Type B pancreatic cell (in vitro differentiated cells): ENCODE results near the gene IKBIP. TPM values are rescaled to one million over a fixed set of nuclear protein-coding genes. Genes with fewer than 3 reads are reported as not detected.

Experiments
- DNase-seq: peaks from one replicate; pipeline ENCODE4 v3.0.0; 2021; ENCODE audit warnings: mixed read lengths; ENCODE audit not compliant: unreplicated experiment; ENCODE audit errors: extremely low spot score
- H3K27ac Mint-ChIP-seq: 2 replicates; pipeline ENCODE4 v1.8.0; 2021; ENCODE audit warnings: mild to moderate bottlenecking, mixed read lengths
- H3K27me3 Mint-ChIP-seq: 2 replicates; pipeline ENCODE4 v1.8.0; 2021; ENCODE audit warnings: mixed read lengths
- H3K36me3 Mint-ChIP-seq: 2 replicates; pipeline ENCODE4 v1.8.0; 2021; ENCODE audit warnings: mixed read lengths
- H3K4me1 Mint-ChIP-seq: one replicate; pipeline ENCODE4 v1.8.0; 2021; ENCODE audit warnings: mixed read lengths; ENCODE audit not compliant: unreplicated experiment
- H3K4me3 Mint-ChIP-seq: 2 replicates; pipeline ENCODE4 v1.8.0; 2021; ENCODE audit warnings: mild to moderate bottlenecking, mixed read lengths
- H3K9me3 Mint-ChIP-seq: 2 replicates; pipeline ENCODE4 v1.8.0; 2021; ENCODE audit warnings: mixed read lengths
- CTCF ChIP-seq: fragments of 200-600 bp; sonication (generic); conservative IDR thresholded peaks from 2 replicates; pipeline ENCODE4 v1.5.0; 2021; ENCODE audit warnings: antibody characterized with exemption, mild to moderate bottlenecking
- total RNA-seq: library from RNA; stranded (reverse); gene quantifications from 2 replicates; pipeline ENCODE4 v1.2.1, GENCODE V29; 2021; ENCODE audit warnings: low replicate concordance

IKBIP gene
- total RNA-seq, 1 donor from 2014 or later = 16.7 TPM

- no peak overlapping the region for H3K27ac Mint-ChIP-seq
- H3K27me3 Mint-ChIP-seq = no peaks in the 10 kb centered on the region
- no peak overlapping the region for H3K4me3 Mint-ChIP-seq
- H3K9me3 Mint-ChIP-seq = no peaks in the 10 kb centered on the region
- no peaks in the 10 kb centered on the region for H3K4me1 Mint-ChIP-seq
- peaks cover 16% of the 10 kb centered on the region for H3K36me3 Mint-ChIP-seq
- TF ChIP-seq CTCF = no peak
- DNase-seq = no peak
Observed at GRCh38 chr12:98678946-98679610, 34.5 kb upstream of the IKBIP start.

- no peak overlapping the region for H3K4me3 Mint-ChIP-seq
- H3K27me3 Mint-ChIP-seq = no peaks in the 10 kb centered on the region
- H3K9me3 Mint-ChIP-seq = no peaks in the 10 kb centered on the region
- peaks cover 16% of the 10 kb centered on the region for H3K36me3 Mint-ChIP-seq
- TF ChIP-seq CTCF = no peak
- H3K27ac Mint-ChIP-seq = no peak overlapping the region
- DNase-seq = no peak
- no peaks in the 10 kb centered on the region for H3K4me1 Mint-ChIP-seq
Observed at GRCh38 chr12:98678236-98678945, 33.8 kb upstream of the IKBIP start.

GRCh38 chr12:98674841-98675240 is 30.3 kb upstream of the IKBIP start:
- Mint-ChIP-seq H3K9me3 (no peaks in the 10 kb centered on the region), H3K27me3 (no peaks in the 10 kb centered on the region), H3K27ac (no peak overlapping the region), H3K4me3 (no peak overlapping the region), H3K36me3 (peaks cover 14% of the 10 kb centered on the region), H3K4me1 (no peaks in the 10 kb centered on the region)
- no peak for TF ChIP-seq CTCF
- no peak for DNase-seq

GRCh38 chr12:98671459-98671858 is 26.9 kb upstream of the IKBIP start:
- TF ChIP-seq CTCF = no peak
- Mint-ChIP-seq H3K4me1 (no peaks in the 10 kb centered on the region), H3K9me3 (no peaks in the 10 kb centered on the region), H3K36me3 (peaks cover 16% of the 10 kb centered on the region), H3K27ac (no peak overlapping the region), H3K27me3 (no peaks in the 10 kb centered on the region), H3K4me3 (no peak overlapping the region)
- DNase-seq = no peak

GRCh38 chr12:98669751-98670150 is 25.2 kb upstream of the IKBIP start:
- no peak for DNase-seq
- Mint-ChIP-seq H3K9me3 (no peaks in the 10 kb centered on the region), H3K27me3 (no peaks in the 10 kb centered on the region), H3K4me3 (no peak overlapping the region), H3K4me1 (no peaks in the 10 kb centered on the region), H3K36me3 (peaks cover 18% of the 10 kb centered on the region), H3K27ac (no peak overlapping the region)
- no peak for TF ChIP-seq CTCF
